ENCODE measurements around the gene CDK17.

DNA sequence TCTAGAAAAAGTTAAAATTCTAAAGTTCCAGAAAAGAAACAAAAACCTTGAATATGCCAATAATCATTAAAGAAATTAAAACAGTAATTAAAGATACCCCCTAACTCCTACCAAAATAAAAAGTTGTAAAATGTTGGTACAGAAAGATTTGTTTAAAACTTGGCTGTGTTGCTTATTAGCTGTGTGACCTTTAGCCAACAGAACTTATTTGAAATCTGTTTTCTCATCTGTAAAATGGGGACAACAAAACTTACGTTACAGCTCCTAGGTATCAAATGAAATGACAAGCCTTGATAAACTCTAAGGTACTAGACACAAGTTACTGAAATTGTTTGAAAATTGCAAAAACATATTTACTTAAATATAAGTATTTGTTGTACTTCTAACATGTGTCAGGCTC is 134.4 kb downstream of the CDK17 start:
- TF ChIP-seq CTCF (IDR thresholded peaks at IDR 0.05) (no peak), POLR2A (IDR thresholded peaks at IDR 0.05) (no peak), EP300 (IDR thresholded peaks at IDR 0.05) (no peak), POLR2AphosphoS5 (IDR thresholded peaks at IDR 0.05) (no peak)
